GM12878 (cell line): Measurements from ENCODE around the gene TTC31. TPM values are rescaled to one million over a fixed set of nuclear protein-coding genes. Genes with fewer than 3 reads are reported as not detected.
"Not testable (repeated sequence)": the region's sequence is repeated elsewhere in the genome, so short reads cannot be mapped to it uniquely, and the experiment has no call there.

Experiments used
- ATAC-seq: fragments of 200-7000 bp; cut with Tn5 transposase; 3 replicates; pipeline ENCODE4 v1.9.1; 2020; ENCODE audit warnings: mild to moderate bottlenecking, moderate library complexity
- BruUV-seq: library from RNA; stranded (reverse); fragments of 400-500 nt; replicated peaks from 2 replicates; lab custom pipeline; 2021; lab: Mats Ljungman, UMichigan
- CTCF ChIA-PET: fragments of 300-600 bp; sonication (Branson Sonifier 250); formaldehyde crosslinking; extraction: SDS; loops from one replicate; lab custom pipeline; 2021; ENCODE audit warnings: inconsistent platforms; lab: Yijun Ruan, JAX
- POLR2A ChIA-PET: fragments of 350-600 bp; formaldehyde crosslinking; extraction: SDS; loops from one replicate; lab custom pipeline; 2021; ENCODE audit warnings: inconsistent platforms; lab: Charles Lee
- RAD21 ChIA-PET: fragments of 300-600 bp; sonication (Branson Sonifier 250); formaldehyde crosslinking; loops from one replicate; lab custom pipeline; 2023; ENCODE audit warnings: antibody characterized with exemption; ENCODE audit not compliant: unreplicated experiment; lab: Charles Lee
- SMC1A ChIA-PET: fragments of 300-600 bp; sonication (Branson Sonifier 250); formaldehyde crosslinking; loops from one replicate; lab custom pipeline; 2023; ENCODE audit not compliant: unreplicated experiment, uncharacterized antibody; lab: Charles Lee
- DNase-seq: peaks from one replicate; pipeline ENCODE4 v3.0.0-alpha.2; 2011; ENCODE audit warnings: low read depth, low spot score
- FAIRE-seq: peaks from 3 replicates; lab custom pipeline; 2011; peaks lifted over from hg19 to GRCh38; lab: Jason Lieb, UNC
- H2AFZ ChIP-seq: 2 replicates; pipeline ENCODE4 v1.6.0; 2011; ENCODE audit warnings: low read depth, low read length, control low read depth; ENCODE audit not compliant: control insufficient read depth
- H3K27ac ChIP-seq: 2 replicates; pipeline ENCODE4 v1.5.1; 2011; ENCODE audit warnings: control low read depth; ENCODE audit not compliant: control insufficient read depth, insufficient read depth
- H3K27me3 ChIP-seq, 2 experiments: replicated peaks in 1 of 2; 2 replicates each; pipeline versions ENCODE4 v1.6.0 to v1.6.1; 2011; ENCODE audit warnings: low read length in 1 of 2; ENCODE audit not compliant: control insufficient read depth in 2 of 2, insufficient read depth in 2 of 2
- H3K36me3 ChIP-seq, 2 experiments: 2 replicates each; pipeline ENCODE4 v1.5.1; 2011; ENCODE audit warnings: low read length in 1 of 2; ENCODE audit not compliant: control insufficient read depth in 2 of 2, insufficient read depth in 2 of 2
- H3K4me1 ChIP-seq: 2 replicates; pipeline ENCODE4 v1.6.1; 2011; ENCODE audit warnings: mild to moderate bottlenecking, low read length, moderate library complexity, mixed read lengths; ENCODE audit not compliant: control insufficient read depth, insufficient read depth
- H3K4me2 ChIP-seq: 2 replicates; pipeline ENCODE4 v1.6.0; 2011; ENCODE audit warnings: control low read depth; ENCODE audit not compliant: control insufficient read depth, insufficient read depth
- H3K4me3 ChIP-seq: fragments of 200-600 bp; sonication (generic); 2 replicates; pipeline ENCODE4 v1.5.1; 2016
- H3K79me2 ChIP-seq: 2 replicates; pipeline ENCODE4 v1.6.0; 2011; ENCODE audit warnings: low read length; ENCODE audit not compliant: control insufficient read depth, insufficient read depth
- H3K9ac ChIP-seq: 2 replicates; pipeline ENCODE4 v1.8.0; 2011; ENCODE audit warnings: low read length, control low read depth, mixed read lengths; ENCODE audit not compliant: control insufficient read depth, insufficient read depth
- H3K9me3 ChIP-seq: replicated peaks from 3 replicates; pipeline ENCODE4 v1.5.1; 2011; ENCODE audit warnings: mild to moderate bottlenecking, low read length; ENCODE audit not compliant: control insufficient read depth, insufficient read depth
- H4K20me1 ChIP-seq: 2 replicates; pipeline ENCODE4 v1.6.0; 2011; ENCODE audit not compliant: control insufficient read depth, insufficient read depth
- BCL11A ChIP-seq: IDR thresholded peaks from 2 replicates; pipeline ENCODE4 v1.6.1; 2011; ENCODE audit warnings: low read depth, low read length
- E2F8 ChIP-seq: fragments of 450-650 bp; IDR thresholded peaks from 2 replicates; pipeline ENCODE4 v1.6.1; 2018; ENCODE audit warnings: mild to moderate bottlenecking, low read depth, moderate library complexity; ENCODE audit not compliant: partially characterized antibody
- MLLT1 ChIP-seq: fragments of 450-650 bp; IDR thresholded peaks from 2 replicates; pipeline ENCODE4 v1.6.1; 2016; ENCODE audit warnings: mild to moderate bottlenecking
- WGBS: methylation state at CpG from one replicate; pipeline ENCODE4 v1.1.6; 2016; ENCODE audit warnings: low lambda C conversion rate; ENCODE audit not compliant: insufficient replicate concordance, insufficient coverage; ENCODE audit errors: missing lambda C conversion rate; 5-methylcytosine and 5-hydroxymethylcytosine counted together
- in situ Hi-C: fragments of 300-500 bp; cut with MboI; formaldehyde crosslinking; loops from 9 replicates; pipeline ENCODE4 v1.14.3; 2018; ENCODE audit warnings: mixed read lengths
- intact Hi-C: fragments of 100-400 bp; cut with micrococcal nuclease; formaldehyde crosslinking; loops from one replicate; pipeline ENCODE4 v1.14.2; 2022; ENCODE audit not compliant: unreplicated experiment
- polyA plus RNA-seq, 11 experiments: library from polyadenylated mRNA; depleted of rRNA in 4 of 11; unstranded in 6 of 11; stranded (reverse) in 5 of 11; fragments of >200 nt; fragmentation: Nextera tagmentation in 4 of 11; fragmentation: Illumina TruSeq in 1 of 11; extraction: Ambion mirVana in 4 of 11; extraction: Trizol in 1 of 11; gene quantifications; 1 replicate in 1 of 11; 2 replicates in 10 of 11; pipeline versions ENCODE4 v1.2.1 to v1.2.3, GENCODE V29; 2011 to 2016; ENCODE audit warnings: inconsistent platforms in 2 of 11, missing spikeins in 2 of 11, low read depth in 1 of 11
- total RNA-seq, 4 experiments: library from RNA; depleted of rRNA in 3 of 4; stranded (reverse); fragments of >200 nt in 3 of 4; fragmentation: Illumina TruSeq in 1 of 4; extraction: Trizol in 1 of 4; gene quantifications; 2 replicates each; pipeline versions ENCODE4 v1.2.1 to v1.2.3, GENCODE V29; 2013 to 2021

The TTC31 gene
- total and polyA plus RNA-seq, 10 of the 15 experiments (the other 5 are each of a cell fraction or from before 2014, with no cell fraction given): 6.5 to 34.9 (median 25.9) TPM

GRCh38 chr2:74481961-74482800, 700 bp upstream of the TTC31 start (continued):
- TF ChIP-seq E2F8 (no peak), BCL11A (0 out of 2 replicates have a peak, but pooled peaks have one; percentile 7)

GRCh38 chr2:74483675-74484164, 839 bp downstream of the TTC31 start:
- ChIA-PET POLR2A (interaction anchor here (0.8 to 3.6 kb wide), 9 partner anchors 11 to 105 kb away, joined by 3 to 44 read pairs (median 10); partner anchors contain the start of genes AUP1, HTRA2, INO80B and MRPL53), SMC1A (interaction anchor here (0.6 to 5.7 kb wide), 12 partner anchors 10 to 791 kb away, joined by 3 to 128 read pairs (median 5); partner anchors contain the start of genes INO80B, MRPL53 and WBP1), CTCF (interaction anchor here (0.7 to 19.4 kb wide), 19 partner anchors 8 to 242 kb away, joined by 3 to 280 read pairs (median 4); partner anchors contain the start of genes AUP1, C2orf81, HTRA2 and INO80B), RAD21 (interaction anchor here (0.8 to 5.9 kb wide), 9 partner anchors 11 to 104 kb away, joined by 3 to 121 read pairs (median 9); partner anchors contain the start of genes AUP1, HTRA2, INO80B and MRPL53)
- intact Hi-C loops: loop anchor here (1.0 to 2.0 kb wide), 5 partner anchors 19 to 104 kb away; no protein-coding TSS in a partner anchor
- not testable (repeated sequence) for H3K36me3 ChIP-seq, BruUV-seq, FAIRE-seq, H3K27me3 ChIP-seq, H4K20me1 ChIP-seq, H3K9me3 ChIP-seq, DNase-seq, ATAC-seq
- Histone ChIP-seq H3K79me2 (peaks cover 27% of the 10 kb centered on the region), H3K27ac (peak overlapping the region; percentile 96), H2AFZ (peak overlapping the region; percentile 100), H3K4me3 (peak overlapping the region; percentile 97), H3K9ac (peak overlapping the region; percentile 91), H3K4me2 (peak overlapping the region; percentile 53), H3K4me1 (peaks cover 13% of the 10 kb centered on the region)
- WGBS: 87% methylated on average over 19 of the region's 19 CpGs
- TF ChIP-seq MLLT1: 0 out of 2 replicates have a peak, but pooled peaks have one; percentile 37
- in situ Hi-C loops: loop anchor here (10.0 kb wide), 1 partner anchor 101 kb away; no protein-coding TSS in a partner anchor
